ENCODE measurements around the gene AMN.

The AMN gene

GRCh38 chr14:102927346-102927877, 4.9 kb downstream of the AMN start:
- DNase-seq (ENCODE audit: extremely low read depth in 1 of 2, low read depth in 1 of 2): no peak

- no peak for DNase-seq (ENCODE audit: extremely low read depth in 1 of 2, low read depth in 1 of 2)
Observed at GRCh38 chr14:102927878-102928411, 5.5 kb downstream of the AMN start.

GRCh38 chr14:102928412-102929240, 6.2 kb downstream of the AMN start:
- peak; percentile 47 to 57 for DNase-seq (ENCODE audit: extremely low read depth in 1 of 2, low read depth in 1 of 2)

- no peak for DNase-seq (ENCODE audit: extremely low read depth in 1 of 2, low read depth in 1 of 2)
Observed at GRCh38 chr14:102929241-102930137, 7.0 kb downstream of the AMN start.

- DNase-seq (ENCODE audit: extremely low read depth in 1 of 2, low read depth in 1 of 2): no peak
Observed at GRCh38 chr14:102930138-102930752, 7.8 kb downstream of the AMN start.

- no peak for DNase-seq (ENCODE audit: extremely low read depth in 1 of 2, low read depth in 1 of 2)
Observed at GRCh38 chr14:102930753-102931579, 8.5 kb downstream of the AMN start.

GRCh38 chr14:102931580-102932285, 9.3 kb downstream of the AMN start:
- DNase-seq (ENCODE audit: extremely low read depth in 1 of 2, low read depth in 1 of 2): no peak

GRCh38 chr14:102932484-102933248, 10.2 kb downstream of the AMN start:
- DNase-seq (ENCODE audit: extremely low read depth in 1 of 2, low read depth in 1 of 2): no peak

- no peak for DNase-seq (ENCODE audit: extremely low read depth in 1 of 2, low read depth in 1 of 2)
Observed at GRCh38 chr14:102933618-102934231, 11.3 kb downstream of the AMN start.

GRCh38 chr14:102935756-102936155, 13.3 kb downstream of the AMN start:
- DNase-seq (ENCODE audit: extremely low read depth in 1 of 2, low read depth in 1 of 2): no peak

GRCh38 chr14:102937331-102938175, 15.1 kb downstream of the AMN start:
- no peak for DNase-seq (ENCODE audit: extremely low read depth in 1 of 2, low read depth in 1 of 2)

- no peak for DNase-seq (ENCODE audit: extremely low read depth in 1 of 2, low read depth in 1 of 2)
Observed at GRCh38 chr14:102938191-102938590, 15.7 kb downstream of the AMN start.

- DNase-seq (ENCODE audit: extremely low read depth in 1 of 2, low read depth in 1 of 2): no peak
Observed at GRCh38 chr14:102939329-102939728, 16.9 kb downstream of the AMN start.

- DNase-seq (ENCODE audit: extremely low read depth in 1 of 2, low read depth in 1 of 2): no peak
Observed at GRCh38 chr14:102939820-102940561, 17.5 kb downstream of the AMN start.

GRCh38 chr14:102940729-102941362, 18.4 kb downstream of the AMN start:
- DNase-seq (ENCODE audit: extremely low read depth in 1 of 2, low read depth in 1 of 2): no peak

GRCh38 chr14:102941419-102942011, 19.1 kb downstream of the AMN start:
- no peak for DNase-seq (ENCODE audit: extremely low read depth in 1 of 2, low read depth in 1 of 2)
